NCI-H226 (cell line): Measurements from ENCODE around the gene COL24A1.
A peak's percentile ranks its signal among the peaks of the same experiment; 100 is the strongest.
"Not testable (repeated sequence)": the region's sequence is repeated elsewhere in the genome, so short reads cannot be mapped to it uniquely, and the experiment has no call there.

Experiments
- DNase-seq: peaks from one replicate; pipeline ENCODE4 v3.0.0-alpha.2; 2015

Gene COL24A1

GRCh38 chr1:85976516-85977205 is 179.9 kb downstream of the COL24A1 start:
- no peak for DNase-seq

GRCh38 chr1:85975912-85976371 is 180.6 kb downstream of the COL24A1 start:
- DNase-seq, result no peak

DNA sequence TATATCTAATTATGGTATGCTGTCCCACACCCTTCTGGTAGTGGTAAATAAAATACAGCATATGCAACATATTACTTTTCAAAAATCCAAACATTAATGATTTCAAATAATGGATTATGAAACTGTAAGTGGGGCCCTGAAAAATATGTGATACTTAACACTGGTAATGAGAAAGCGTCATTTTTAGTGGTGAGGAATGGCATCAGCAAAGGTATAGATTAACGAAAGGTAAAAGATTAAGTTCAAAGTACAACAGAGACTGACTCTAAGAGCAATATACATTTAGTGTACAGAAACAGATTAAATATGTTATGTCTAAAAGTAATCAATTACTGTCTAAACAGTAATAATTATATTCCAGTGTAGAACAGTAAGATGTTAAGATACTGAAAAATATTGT is 194.1 kb downstream of the COL24A1 start:
- no peak for DNase-seq

DNA sequence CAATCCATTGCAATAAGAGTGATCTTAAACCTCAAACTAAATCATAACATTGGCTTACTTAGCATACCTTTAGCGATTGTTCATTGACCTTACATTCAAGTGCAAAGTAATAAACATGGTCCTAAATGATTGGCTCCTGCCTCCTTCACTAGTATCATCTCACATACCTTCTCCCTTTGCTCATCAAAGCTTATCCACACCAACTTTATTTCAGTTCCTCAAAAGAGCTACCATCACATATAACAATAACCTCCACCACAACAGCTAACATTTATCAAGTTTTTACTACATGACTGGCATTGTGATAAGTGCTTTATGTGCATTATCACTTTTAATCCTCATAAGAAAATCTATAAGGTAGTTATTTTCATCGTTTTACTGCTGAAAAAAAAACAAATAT is 198.8 kb downstream of the COL24A1 start:
- no peak for DNase-seq

DNA sequence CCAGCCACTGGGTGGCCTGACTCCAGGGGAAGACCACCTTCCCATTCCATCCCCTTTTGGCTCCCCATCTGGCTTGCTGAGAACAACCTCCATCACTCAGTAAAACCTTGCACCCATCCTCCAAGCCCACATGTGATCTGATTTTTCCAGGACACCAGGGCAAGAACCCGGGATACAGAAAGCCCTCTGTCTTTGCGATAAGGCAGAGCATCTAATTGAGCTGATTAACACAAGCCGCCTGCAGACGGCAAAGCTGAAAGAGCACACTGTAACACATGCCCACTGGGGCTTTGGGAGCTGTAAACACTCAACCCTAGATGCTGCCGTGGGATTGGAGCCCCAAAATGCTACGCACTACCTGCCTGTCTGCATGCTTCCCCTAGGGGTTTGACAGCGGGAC is 201.4 kb downstream of the COL24A1 start:
- DNase-seq, result not testable (repeated sequence)

DNA sequence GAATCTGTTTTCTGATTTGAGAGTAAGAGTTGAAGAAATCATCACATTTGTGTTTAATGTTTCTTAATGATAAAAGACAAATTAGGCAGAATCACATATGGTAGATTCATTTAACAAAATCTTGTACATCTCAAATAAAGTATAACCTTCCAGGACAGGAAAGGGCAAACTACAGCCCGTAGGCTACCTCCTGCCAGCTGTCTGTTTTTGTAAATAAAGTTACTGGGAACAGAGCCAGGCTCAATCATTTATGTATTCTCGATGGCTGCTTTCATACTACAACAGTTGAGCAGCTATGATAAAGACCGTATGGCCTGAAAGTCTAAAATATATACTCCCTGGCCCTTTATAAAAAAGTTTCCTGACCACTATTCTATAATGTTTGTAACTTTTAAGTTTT is 204.1 kb downstream of the COL24A1 start:
- no peak for DNase-seq

DNA sequence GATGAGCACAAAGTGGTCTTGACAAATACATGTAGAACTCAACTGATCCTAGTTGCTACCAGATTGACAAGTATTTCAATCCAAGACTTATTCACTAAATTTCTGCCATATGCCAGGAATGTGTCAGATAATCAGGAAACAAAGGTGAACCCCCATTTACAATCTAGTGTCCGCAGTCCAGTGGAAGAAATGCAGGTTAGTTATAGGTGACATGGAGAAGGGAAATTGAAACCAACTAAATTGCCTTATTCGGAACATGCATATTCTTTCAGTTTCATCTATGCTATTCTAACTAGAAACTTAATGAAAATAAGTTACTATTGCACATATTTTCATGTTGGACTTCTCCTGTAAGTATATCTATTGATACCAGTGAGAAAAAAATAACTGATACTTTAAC is 209.4 kb downstream of the COL24A1 start:
- DNase-seq, result no peak

- no peak for DNase-seq
Observed at GRCh38 chr1:85943945-85944344, 212.6 kb downstream of the COL24A1 start.

DNA sequence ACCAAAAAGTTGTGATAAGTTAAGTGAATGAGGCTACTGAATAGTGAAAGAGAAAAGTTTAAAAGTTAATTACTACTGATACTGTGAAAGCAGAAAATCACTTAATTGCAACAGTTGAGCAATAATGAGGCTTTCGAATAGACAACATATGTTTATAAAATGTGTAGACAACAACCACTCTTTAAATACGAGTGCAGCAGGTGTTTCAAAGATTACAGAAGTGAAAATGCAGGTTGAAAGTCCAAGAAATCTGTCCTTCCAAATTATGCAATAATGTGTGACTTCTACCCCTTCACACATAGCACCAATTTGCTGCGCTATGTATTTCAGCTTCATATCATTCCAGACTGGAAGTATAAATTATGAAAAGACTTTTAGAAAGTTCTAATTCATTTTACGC is 213.0 kb downstream of the COL24A1 start:
- DNase-seq, result no peak

DNA sequence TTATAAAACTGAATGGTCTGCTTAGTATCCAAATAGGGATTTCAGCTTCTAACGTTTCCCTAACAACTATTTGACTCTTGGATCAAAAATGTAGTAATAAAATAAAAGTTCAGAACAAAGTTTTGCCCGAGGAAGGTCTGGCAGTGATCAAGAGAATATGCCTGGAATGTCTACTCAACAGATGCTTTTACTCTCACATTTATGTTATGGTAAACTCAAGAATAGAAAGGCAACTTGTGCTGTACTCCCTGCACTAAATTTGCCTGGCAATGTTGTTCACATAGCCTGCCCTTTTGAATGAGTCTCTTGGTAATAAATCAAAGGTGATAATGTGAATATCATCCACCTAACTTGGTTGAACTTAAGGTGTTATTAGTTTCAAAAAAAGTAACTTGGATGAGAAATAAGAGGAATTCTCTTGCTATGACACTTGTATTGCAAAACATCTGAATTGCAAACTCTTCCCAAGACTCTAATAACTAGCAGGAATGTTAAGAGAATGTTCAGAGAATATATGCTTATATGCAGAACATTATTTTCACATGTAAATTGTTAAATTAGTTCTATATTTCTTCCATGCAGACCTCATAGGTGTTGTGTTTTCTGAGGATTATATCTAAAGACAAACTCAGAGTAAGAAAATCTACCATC is 215.8 kb downstream of the COL24A1 start:
- no peak for DNase-seq

GRCh38 chr1:85938829-85939228 is 217.7 kb downstream of the COL24A1 start:
- DNase-seq, result no peak

DNA sequence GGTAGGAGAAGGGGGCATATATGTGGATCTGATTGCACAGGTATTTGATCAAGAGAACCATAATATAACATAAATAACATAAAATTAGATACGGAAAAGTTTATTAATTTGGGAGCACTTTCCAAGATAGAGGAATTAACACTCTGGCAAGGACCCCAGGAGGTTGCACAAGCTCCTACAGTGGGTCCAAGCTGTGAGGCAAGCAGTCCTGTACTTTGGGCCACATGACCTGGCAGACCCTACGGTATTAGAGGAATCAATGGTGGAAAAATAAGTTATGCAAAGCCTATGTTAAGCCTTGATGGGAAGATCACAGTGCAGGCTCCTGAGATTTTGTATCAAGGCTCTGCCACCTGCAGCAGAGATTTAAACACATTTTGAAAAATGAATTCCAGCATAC is 220.1 kb downstream of the COL24A1 start:
- DNase-seq, result no peak

GRCh38 chr1:85936057-85936456 is 220.5 kb downstream of the COL24A1 start:
- no peak for DNase-seq

DNA sequence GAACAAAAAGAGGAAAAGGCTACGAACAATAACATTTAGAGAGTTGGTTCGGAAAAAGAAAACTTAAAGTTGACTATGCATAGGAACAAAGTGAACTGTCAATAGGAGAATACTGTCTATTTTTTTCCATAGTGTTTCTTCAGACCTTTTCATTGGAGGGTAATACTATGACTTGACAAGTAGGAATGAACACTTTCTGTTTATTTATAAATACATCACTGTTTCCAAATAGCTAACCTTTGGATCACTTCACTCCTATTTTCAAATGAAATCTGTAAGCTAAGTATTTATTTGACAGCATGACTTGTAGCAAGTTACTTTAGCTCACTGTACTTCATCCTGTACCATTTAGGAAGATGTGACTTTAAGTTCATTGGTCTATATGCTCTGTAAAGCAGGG is 221.3 kb downstream of the COL24A1 start:
- no peak for DNase-seq

DNA sequence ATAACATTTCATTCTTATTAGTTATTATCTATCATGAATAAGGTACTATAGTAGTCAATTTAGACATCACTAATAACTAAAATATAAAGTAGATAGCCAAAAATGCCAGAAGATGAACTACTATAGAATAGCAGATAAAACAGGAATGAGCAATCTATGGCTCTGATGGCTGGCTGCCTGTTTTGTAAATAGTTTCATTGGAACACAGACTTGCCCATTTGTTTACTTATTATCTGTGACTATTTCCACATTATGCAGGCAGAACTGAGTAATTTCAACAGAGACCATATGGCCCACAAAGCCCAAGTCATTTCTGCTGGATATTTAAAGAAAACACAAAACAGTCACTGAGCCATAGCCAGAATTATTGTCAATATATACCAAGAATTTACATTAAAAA is 222.1 kb downstream of the COL24A1 start:
- no peak for DNase-seq

- no peak for DNase-seq
Observed at GRCh38 chr1:85933961-85934360, 222.6 kb downstream of the COL24A1 start.

GRCh38 chr1:85911742-85912141 is 244.8 kb downstream of the COL24A1 start:
- no peak for DNase-seq

DNA sequence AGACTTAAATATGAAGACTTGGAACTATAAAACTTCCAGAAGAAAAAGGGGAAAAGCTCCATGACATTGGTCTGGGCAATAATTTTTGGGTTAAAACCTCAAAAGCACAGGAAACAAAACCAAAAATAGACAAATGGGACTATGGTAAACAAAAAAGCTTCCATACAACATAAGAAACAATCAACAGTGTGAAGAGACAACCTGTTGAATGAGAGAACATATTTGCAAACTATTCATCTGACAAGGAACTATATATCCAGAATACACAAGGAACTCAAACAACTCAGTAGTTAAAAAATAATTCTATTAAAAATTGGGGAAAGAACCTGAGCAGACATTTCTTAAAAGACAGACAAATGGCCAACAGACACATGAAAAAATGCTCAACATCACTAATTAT is 255.7 kb downstream of the COL24A1 start:
- no peak for DNase-seq

DNA sequence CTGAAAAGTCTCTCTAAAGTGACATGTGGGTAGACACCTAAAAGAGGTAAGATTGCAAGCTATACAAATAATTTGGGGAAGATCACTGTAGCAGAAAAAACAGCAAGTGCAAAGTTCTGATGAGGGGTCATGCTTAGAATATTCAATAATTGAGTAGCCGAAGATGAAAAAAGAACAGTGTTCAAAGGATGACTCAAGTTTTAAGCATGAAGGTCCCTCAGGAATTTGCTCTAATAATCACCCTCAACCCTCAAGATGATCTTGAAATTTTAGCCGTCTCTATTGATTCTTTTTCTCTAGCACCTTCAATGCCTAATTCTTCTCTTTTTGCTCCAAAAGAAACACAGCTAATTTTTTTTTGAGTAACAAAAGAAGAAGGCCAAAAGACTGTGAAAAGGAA is 257.7 kb downstream of the COL24A1 start:
- DNase-seq, result no peak

DNA sequence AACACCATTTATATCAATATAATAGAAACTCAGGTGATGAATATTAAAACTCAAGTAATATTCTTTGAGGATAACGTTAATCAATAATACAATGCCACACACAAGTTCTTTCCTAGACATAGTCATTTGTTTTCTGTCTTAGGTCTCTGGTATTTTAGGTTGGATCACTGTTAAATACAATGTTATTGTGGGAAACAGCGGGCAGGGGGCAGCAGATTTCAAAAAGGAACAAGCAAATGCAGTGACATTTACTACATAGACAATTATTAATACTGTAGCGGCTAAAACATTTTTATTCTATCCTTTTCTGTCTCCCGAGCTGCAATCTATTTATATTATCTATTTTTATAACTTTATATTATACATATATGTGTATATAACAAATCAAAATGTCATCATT is 261.9 kb downstream of the COL24A1 start:
- DNase-seq, result no peak

- DNase-seq, result no peak
Observed at GRCh38 chr1:85892366-85892765, 264.2 kb downstream of the COL24A1 start.

- no peak for DNase-seq
Observed at GRCh38 chr1:85889870-85890269, 266.7 kb downstream of the COL24A1 start.

GRCh38 chr1:85888921-85889320 is 267.7 kb downstream of the COL24A1 start:
- no peak for DNase-seq

DNA sequence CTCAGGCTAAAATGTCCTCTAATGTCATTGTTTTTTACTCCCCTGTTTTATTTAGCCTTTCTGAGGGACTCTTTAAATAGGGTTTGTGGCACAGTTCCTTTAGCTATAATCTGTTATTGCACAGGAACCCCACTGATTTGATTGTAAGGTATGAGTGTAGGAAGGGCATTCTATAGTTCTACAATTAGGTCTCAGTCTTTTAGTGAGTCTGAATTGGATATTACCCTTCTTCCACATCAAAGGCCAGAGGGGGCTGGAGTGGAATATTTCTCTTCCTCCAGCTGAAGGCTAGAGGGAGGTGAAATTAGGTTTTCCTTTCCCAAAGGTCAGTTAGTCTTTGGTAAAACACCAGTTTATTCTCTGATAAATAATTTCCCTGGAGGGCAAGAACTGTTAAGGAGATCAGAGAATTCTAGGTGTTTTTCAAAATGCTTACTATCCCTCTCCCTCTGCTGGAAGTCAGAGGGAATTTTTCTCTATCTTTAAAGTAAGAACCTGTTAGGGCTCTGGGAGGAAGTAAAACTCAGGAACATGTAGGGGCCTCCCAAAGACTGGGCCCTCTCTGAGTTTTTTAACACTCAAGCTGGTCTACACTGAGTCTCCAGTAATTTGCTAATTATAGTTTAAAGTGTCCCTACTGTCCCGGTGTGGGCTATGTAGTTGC is 272.1 kb downstream of the COL24A1 start:
- peak; percentile 45 for DNase-seq
